T-cell (primary cell): Measurements from ENCODE around the gene ALG1L2. TPM values are rescaled to one million over a fixed set of nuclear protein-coding genes. Genes with fewer than 3 reads are reported as not detected.
"Not testable (repeated sequence)": the region's sequence is repeated elsewhere in the genome, so short reads cannot be mapped to it uniquely, and the experiment has no call there.

Source experiments
- ATAC-seq, 4 experiments: fragments of 200-7000 bp in 3 of 4; fragments of 150-1000 bp in 1 of 4; cut with Tn5 transposase; replicated peaks in 1 of 4; 1 replicate in 3 of 4; 2 replicates in 1 of 4; pipeline ENCODE4 v1.10.0; 2021; ENCODE audit warnings: moderate library complexity in 3 of 4, mild to moderate bottlenecking in 2 of 4, moderate number of reproducible peaks in 1 of 4
- CTCF ChIA-PET, 2 donors: fragments of 300-600 bp; sonication (Branson Sonifier 250); formaldehyde crosslinking; loops; one replicate each; lab custom pipeline; 2022; ENCODE audit warnings: antibody characterized with exemption in 2 of 2; lab: Charles Lee
- POLR2A ChIA-PET, 2 donors: fragments of 300-600 bp; sonication (Branson Sonifier 250); formaldehyde crosslinking; loops; one replicate each; lab custom pipeline; 2022; ENCODE audit warnings: antibody characterized with exemption in 2 of 2; lab: Charles Lee
- DNase-seq, 35 experiments: peaks; one replicate each; pipeline versions ENCODE4 v3.0.0 to v3.0.0-alpha.2; 2013 to 2023
- H3K27ac ChIP-seq: one replicate; pipeline ENCODE4 v1.5.1; 2013; ENCODE audit warnings: low read length
- H3K27me3 ChIP-seq, 2 experiments: replicated peaks in 1 of 2; 1 replicate in 1 of 2; 2 replicates in 1 of 2; pipeline versions ENCODE4 v1.6.1 to v1.7.0; 2013; ENCODE audit warnings: low read length in 1 of 2, mixed read lengths in 1 of 2; ENCODE audit not compliant: control insufficient read depth in 2 of 2, insufficient read depth in 2 of 2; ENCODE audit errors: extremely low read depth in 1 of 2
- H3K36me3 ChIP-seq, 2 donors: 1 replicate in 1 of 2; 2 replicates in 1 of 2; pipeline versions ENCODE4 v1.6.1 to v1.7.0; 2013; ENCODE audit warnings: low read length in 1 of 2; ENCODE audit not compliant: control insufficient read depth in 2 of 2, insufficient read depth in 1 of 2; ENCODE audit errors: extremely low read depth in 1 of 2
- H3K4me1 ChIP-seq, 2 experiments: 1 replicate in 1 of 2; 2 replicates in 1 of 2; pipeline versions ENCODE4 v1.6.1 to v1.7.0; 2013; ENCODE audit warnings: low read length in 2 of 2, mixed read lengths in 1 of 2; ENCODE audit not compliant: insufficient read depth in 2 of 2, control insufficient read depth in 1 of 2; ENCODE audit errors: extremely low read depth in 1 of 2
- H3K4me3 ChIP-seq, 2 donors: 1 replicate in 1 of 2; 2 replicates in 1 of 2; pipeline versions ENCODE4 v1.5.1 to v1.7.0; 2013; ENCODE audit warnings: mild to moderate bottlenecking in 2 of 2, low read length in 1 of 2, moderate library complexity in 1 of 2; ENCODE audit not compliant: control insufficient read depth in 1 of 2; ENCODE audit errors: extremely low read depth in 1 of 2
- H3K9me3 ChIP-seq: 2 replicates; pipeline ENCODE4 v1.7.0; 2013
- H3K27ac Mint-ChIP-seq, 2 donors: one replicate each; pipeline ENCODE4 v1.8.0; 2020 to 2021; ENCODE audit warnings: mild to moderate bottlenecking in 2 of 2, mixed read lengths in 2 of 2
- H3K27me3 Mint-ChIP-seq, 2 donors: one replicate each; pipeline ENCODE4 v1.8.0; 2021 to 2022; ENCODE audit warnings: mixed read lengths in 2 of 2
- H3K36me3 Mint-ChIP-seq: one replicate; pipeline ENCODE4 v1.8.0; 2021; ENCODE audit warnings: mixed read lengths
- H3K4me1 Mint-ChIP-seq, 3 donors: one replicate each; pipeline ENCODE4 v1.8.0; 2020 to 2022; ENCODE audit warnings: mixed read lengths in 3 of 3, mild to moderate bottlenecking in 1 of 3
- H3K4me3 Mint-ChIP-seq, 3 donors: one replicate each; pipeline ENCODE4 v1.8.0; 2020 to 2022; ENCODE audit warnings: mild to moderate bottlenecking in 3 of 3, mixed read lengths in 3 of 3, moderate library complexity in 3 of 3
- H3K9me3 Mint-ChIP-seq, 3 donors: one replicate each; pipeline ENCODE4 v1.8.0; 2020 to 2022; ENCODE audit warnings: mixed read lengths in 3 of 3
- WGBS: methylation state at CpG from one replicate; pipeline ENCODE4 v1.1.5; 2013; ENCODE audit warnings: missing lambda C conversion rate; ENCODE audit not compliant: insufficient coverage; 5-methylcytosine and 5-hydroxymethylcytosine counted together
- total RNA-seq, 35 experiments: library from RNA in 6 of 35; stranded (reverse) in 6 of 35; fragments of 120-200 nt in 1 of 35; gene quantifications; one replicate each; pipeline versions ENCODE4 v1.2.1 to v1.2.4 and lab custom pipeline; 2013 to 2026

The ALG1L2 gene
- total RNA-seq, 5 donors from 2014 or later (not counting 1 experiment from before 2014, with no cell fraction given), result 0.66 to 3.0 (median 1.5) TPM

DNA sequence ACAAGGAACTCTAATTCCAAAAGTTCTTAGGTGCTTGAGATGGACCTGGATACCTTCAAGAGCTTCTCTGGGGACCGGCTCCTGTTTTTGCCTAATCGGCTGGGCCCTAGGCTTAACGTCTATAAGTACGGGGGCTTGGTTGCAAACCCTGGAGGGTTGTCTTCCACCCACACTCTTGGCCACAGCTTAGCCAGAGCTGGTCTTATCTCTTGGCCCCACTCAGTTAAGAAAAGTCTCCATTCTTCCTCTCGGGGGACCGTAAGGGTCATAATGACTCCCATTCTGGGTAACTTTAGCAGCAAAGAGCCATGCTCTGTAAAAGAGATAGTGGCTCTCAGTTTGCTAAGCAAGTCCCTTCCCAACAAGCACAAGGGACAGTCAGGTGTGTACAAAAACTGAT lies 64.8 kb downstream of the ALG1L2 start:
- H3K27me3 Mint-ChIP-seq, H3K9me3 ChIP-seq, DNase-seq, H3K36me3 ChIP-seq, H3K4me3 ChIP-seq, H3K27ac ChIP-seq, H3K4me1 ChIP-seq, H3K27me3 ChIP-seq, H3K4me3 Mint-ChIP-seq, H3K27ac Mint-ChIP-seq, CTCF ChIA-PET, H3K4me1 Mint-ChIP-seq, POLR2A ChIA-PET, H3K9me3 Mint-ChIP-seq, H3K36me3 Mint-ChIP-seq, ATAC-seq: not testable (repeated sequence)
- WGBS, result 93% methylated on average over 4 of the region's 6 CpGs

Other genes with a start within 250 kb of the ALG1L2 start
- gene TMCC1, start 188.1 kb upstream of the ALG1L2 start, total RNA-seq, result 10 to 100 TPM; 31.8 to 37.1 (median 32.2) TPM
- not detected for gene TRH, start 107.1 kb upstream of the ALG1L2 start, total RNA-seq